Heart left ventricle (tissue), 13 donors: ENCODE data around the gene FARSA.

Experiments
- POLR2A ChIP-seq, 2 donors: fragments of 450-650 bp; IDR thresholded peaks; one replicate each; pipeline ENCODE4 v1.6.1; 2017; ENCODE audit warnings: antibody characterized with exemption in 2 of 2, mild to moderate bottlenecking in 2 of 2, moderate library complexity in 2 of 2
- TF ChIP-seq, protein P1 (sequence below), 12 donors: fragments of 200-600 bp; sonication (generic) in 4 of 12; IDR thresholded peaks; one replicate each; pipeline versions ENCODE4 v1.5.0 to v1.8.0; 2018 to 2022; ENCODE audit warnings: antibody characterized with exemption in 12 of 12, mild to moderate bottlenecking in 5 of 12
- donor health status: ischemic (EF 13 %, LVEDD 7.1; RV severe dilation, severe dysfunction).
- donor health status: DM: no; HTN: yes; CAD: no.
- donor health status: DM: no; HTN: no; CAD: no.
- donor health status: ischemic (EF 25% LVEDD 6.9; RV normal size, moderate dysfunction).
- donor health status: ischemic (EF 25% LVEDD 5.7; RV mildly dilated, moderate dysfunction).
- donor health status: ischemic (EF 35%, LVEDD 5.7; RV mildly dilated, moderate dysfunction).
- donor health status: nonischemic (EF 11% LVEDD 7.7; RV severe dilation, severe dysfunction).
- donor health status: DM: yes; HTN: yes; CAD: no.
- donor health status: PGD.
- donor health status: ischemic (EF 29% LVEDD 5.4; RV normal size, mild dysfunction).
- donor health status: nonischemic (EF 23%, LVEDD 6.1; RV moderate dilation, normal function).

DNA sequence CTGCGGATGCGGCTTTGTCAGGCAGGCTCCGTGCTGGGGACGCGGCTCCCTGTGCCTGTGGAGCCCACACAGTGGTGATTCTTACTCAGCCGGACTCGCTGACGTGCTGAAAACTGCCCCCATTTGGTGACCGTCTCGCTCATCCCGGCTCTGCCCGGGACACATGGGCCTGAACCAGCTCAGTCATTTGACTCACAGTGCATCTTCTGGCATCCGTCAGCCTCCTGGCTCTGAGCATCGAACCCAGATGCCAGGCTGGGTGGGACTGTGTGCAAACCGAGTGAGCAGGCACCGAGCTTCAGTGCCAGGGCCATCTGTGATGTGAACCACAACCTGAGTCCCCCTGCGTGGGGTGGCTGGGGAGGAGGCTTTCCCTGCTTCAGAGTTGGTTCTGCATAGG, 37.1 kb downstream of the FARSA start:
- TF ChIP-seq, protein P1, sequence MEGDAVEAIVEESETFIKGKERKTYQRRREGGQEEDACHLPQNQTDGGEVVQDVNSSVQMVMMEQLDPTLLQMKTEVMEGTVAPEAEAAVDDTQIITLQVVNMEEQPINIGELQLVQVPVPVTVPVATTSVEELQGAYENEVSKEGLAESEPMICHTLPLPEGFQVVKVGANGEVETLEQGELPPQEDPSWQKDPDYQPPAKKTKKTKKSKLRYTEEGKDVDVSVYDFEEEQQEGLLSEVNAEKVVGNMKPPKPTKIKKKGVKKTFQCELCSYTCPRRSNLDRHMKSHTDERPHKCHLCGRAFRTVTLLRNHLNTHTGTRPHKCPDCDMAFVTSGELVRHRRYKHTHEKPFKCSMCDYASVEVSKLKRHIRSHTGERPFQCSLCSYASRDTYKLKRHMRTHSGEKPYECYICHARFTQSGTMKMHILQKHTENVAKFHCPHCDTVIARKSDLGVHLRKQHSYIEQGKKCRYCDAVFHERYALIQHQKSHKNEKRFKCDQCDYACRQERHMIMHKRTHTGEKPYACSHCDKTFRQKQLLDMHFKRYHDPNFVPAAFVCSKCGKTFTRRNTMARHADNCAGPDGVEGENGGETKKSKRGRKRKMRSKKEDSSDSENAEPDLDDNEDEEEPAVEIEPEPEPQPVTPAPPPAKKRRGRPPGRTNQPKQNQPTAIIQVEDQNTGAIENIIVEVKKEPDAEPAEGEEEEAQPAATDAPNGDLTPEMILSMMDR (IDR thresholded peaks at IDR 0.05), result no peak
- TF ChIP-seq POLR2A (IDR thresholded peaks at IDR 0.05), result no peak
